ENCODE data around the gene GSE1.

The GSE1 gene

DNA sequence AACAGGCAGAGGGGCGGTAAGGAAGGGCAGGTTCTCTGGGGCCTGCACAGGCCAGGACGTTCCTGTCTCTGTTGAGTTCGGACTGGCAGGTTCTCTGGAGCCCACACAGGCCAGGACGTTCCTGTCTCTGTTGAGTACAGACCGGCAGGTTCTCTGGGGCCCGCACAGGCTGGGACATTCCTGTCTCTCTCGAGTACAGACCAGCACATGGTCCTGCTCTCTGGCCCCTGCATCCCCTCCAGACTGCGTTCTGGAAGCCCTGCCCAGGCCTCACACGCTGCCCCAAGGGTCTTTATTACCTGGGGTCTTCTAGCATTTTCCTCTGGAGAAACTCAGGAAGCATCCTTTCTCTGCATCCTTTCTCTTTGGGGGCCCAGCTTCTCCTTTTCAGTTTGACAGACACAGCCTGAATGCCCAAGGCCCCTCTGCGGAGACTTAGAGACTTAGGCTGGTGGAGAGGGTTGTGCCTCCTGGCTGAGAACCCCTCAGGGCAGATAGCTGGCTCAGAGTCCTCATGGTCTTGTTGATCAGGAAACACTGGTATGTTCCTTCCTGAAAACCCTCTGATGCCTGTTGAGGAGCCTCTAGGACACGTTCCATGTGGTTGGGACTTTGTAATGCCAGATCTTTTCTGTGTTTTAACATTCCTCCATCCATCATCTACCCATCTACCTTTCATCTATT is 18.0 kb upstream of the GSE1 start:
- Histone ChIP-seq H3K9ac (ENCODE audit: low read length) (no peak overlapping the region), H3K4ac (ENCODE audit: low read depth in 1 of 2, low read length in 2 of 2) (no peak overlapping the region), H2BK12ac (ENCODE audit: low read length in 2 of 2) (no peak overlapping the region), H3K36me3 (ENCODE audit: control insufficient read depth in 1 of 2, insufficient read depth in 2 of 2, low read depth in 1 of 2, low read length in 2 of 2) (peaks cover 0 to 10% of the 10 kb centered on the region in 2 experiments), H3K27ac (ENCODE audit: low read length, poor library complexity, severe bottlenecking) (no peak overlapping the region), H3K18ac (ENCODE audit: low read depth in 1 of 2, low read length in 2 of 2) (no peak overlapping the region), H3K4me3 (ENCODE audit: insufficient read depth in 1 of 2, low read depth in 1 of 2, low read length in 2 of 2) (no peak overlapping the region), H2BK120ac (ENCODE audit: low read depth, low read length) (no peak overlapping the region), H2BK5ac (ENCODE audit: low read depth, low read length, poor library complexity, severe bottlenecking) (no peak overlapping the region), H4K8ac (ENCODE audit: low read length) (no peak overlapping the region), H3K4me2 (ENCODE audit: low read length, poor library complexity, severe bottlenecking) (no peak overlapping the region), H2AFZ (ENCODE audit: low read depth, low read length) (no peak overlapping the region), H3K79me1 (replicated peaks; ENCODE audit: low read length, poor library complexity, severe bottlenecking) (peaks cover 34% of the 10 kb centered on the region), H3K9me3 (ENCODE audit: control insufficient read depth, low read length) (no peaks in the 10 kb centered on the region), H3K14ac (ENCODE audit: low read length in 2 of 2) (no peak overlapping the region), H3K4me1 (ENCODE audit: control insufficient read depth, insufficient read depth, low read depth, low read length) (peaks cover 23% of the 10 kb centered on the region), H2BK15ac (ENCODE audit: low read depth, poor library complexity, severe bottlenecking) (no peak overlapping the region), H4K91ac (ENCODE audit: low read length) (no peak overlapping the region), H3K23ac (ENCODE audit: low read length in 2 of 2) (no peak overlapping the region), H2AK5ac (ENCODE audit: low read length, severe bottlenecking) (no peak overlapping the region), H3K27me3 (ENCODE audit: control insufficient read depth in 1 of 2, insufficient read depth in 1 of 2, low read length in 2 of 2) (no peaks in the 10 kb centered on the region)
- no peak for DNase-seq
- WGBS: 92% methylated on average over 11 of the region's 11 CpGs

DNA sequence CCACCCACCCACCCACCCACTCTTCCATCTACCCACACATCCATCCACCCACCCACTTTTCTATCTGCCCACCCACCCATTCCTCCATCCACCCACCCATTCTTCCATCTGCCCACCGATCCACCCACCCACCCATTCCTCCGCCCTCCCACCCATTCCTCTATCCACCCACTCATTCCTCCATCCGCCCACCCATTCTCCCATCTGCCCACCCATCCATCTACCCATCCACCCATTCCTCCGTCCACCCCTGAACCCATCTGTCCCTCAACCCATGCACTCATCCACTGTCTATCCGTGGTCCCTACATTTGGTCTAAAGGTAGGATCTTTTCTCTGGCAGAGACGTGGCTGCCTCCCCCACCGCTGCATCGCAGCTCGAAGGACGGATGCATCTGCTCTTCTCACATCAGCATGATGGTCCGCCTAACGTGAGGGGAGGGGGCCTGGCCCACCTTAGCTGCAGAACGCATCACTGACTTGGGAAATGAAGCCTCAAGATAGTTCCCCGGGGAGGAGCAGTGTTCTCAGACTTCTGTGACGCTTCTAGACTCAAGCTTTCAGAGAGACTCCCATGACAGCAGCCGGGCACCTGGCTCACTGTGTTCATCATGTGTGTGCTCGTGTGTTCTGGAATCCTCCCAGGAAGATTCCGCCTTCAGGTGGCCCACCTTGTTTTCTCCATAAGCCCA is 17.2 kb upstream of the GSE1 start:
- Histone ChIP-seq H2BK12ac (ENCODE audit: low read length in 2 of 2) (no peak overlapping the region), H3K27me3 (ENCODE audit: control insufficient read depth in 1 of 2, insufficient read depth in 1 of 2, low read length in 2 of 2) (no peaks in the 10 kb centered on the region), H3K4ac (ENCODE audit: low read depth in 1 of 2, low read length in 2 of 2) (no peak overlapping the region), H3K27ac (ENCODE audit: low read length, poor library complexity, severe bottlenecking) (no peak overlapping the region), H2AFZ (ENCODE audit: low read depth, low read length) (no peak overlapping the region), H3K4me1 (ENCODE audit: control insufficient read depth, insufficient read depth, low read depth, low read length) (peaks cover 27% of the 10 kb centered on the region), H2BK120ac (ENCODE audit: low read depth, low read length) (no peak overlapping the region), H4K8ac (ENCODE audit: low read length) (no peak overlapping the region), H3K79me1 (replicated peaks; ENCODE audit: low read length, poor library complexity, severe bottlenecking) (peaks cover 35% of the 10 kb centered on the region), H3K14ac (ENCODE audit: low read length in 2 of 2) (no peak overlapping the region), H2BK5ac (ENCODE audit: low read depth, low read length, poor library complexity, severe bottlenecking) (no peak overlapping the region), H3K9me3 (ENCODE audit: control insufficient read depth, low read length) (no peaks in the 10 kb centered on the region), H3K36me3 (ENCODE audit: control insufficient read depth in 1 of 2, insufficient read depth in 2 of 2, low read depth in 1 of 2, low read length in 2 of 2) (peaks cover 0 to 10% of the 10 kb centered on the region in 2 experiments), H3K9ac (ENCODE audit: low read length) (no peak overlapping the region), H3K4me2 (ENCODE audit: low read length, poor library complexity, severe bottlenecking) (no peak overlapping the region), H4K91ac (ENCODE audit: low read length) (no peak overlapping the region), H3K4me3 (ENCODE audit: insufficient read depth in 1 of 2, low read depth in 1 of 2, low read length in 2 of 2) (no peak overlapping the region), H3K23ac (ENCODE audit: low read length in 2 of 2) (no peak overlapping the region), H3K18ac (ENCODE audit: low read depth in 1 of 2, low read length in 2 of 2) (no peak overlapping the region), H2AK5ac (ENCODE audit: low read length, severe bottlenecking) (no peak overlapping the region), H2BK15ac (ENCODE audit: low read depth, poor library complexity, severe bottlenecking) (no peak overlapping the region)
- WGBS: 94% methylated on average over 18 of the region's 18 CpGs
- DNase-seq: no peak

DNA sequence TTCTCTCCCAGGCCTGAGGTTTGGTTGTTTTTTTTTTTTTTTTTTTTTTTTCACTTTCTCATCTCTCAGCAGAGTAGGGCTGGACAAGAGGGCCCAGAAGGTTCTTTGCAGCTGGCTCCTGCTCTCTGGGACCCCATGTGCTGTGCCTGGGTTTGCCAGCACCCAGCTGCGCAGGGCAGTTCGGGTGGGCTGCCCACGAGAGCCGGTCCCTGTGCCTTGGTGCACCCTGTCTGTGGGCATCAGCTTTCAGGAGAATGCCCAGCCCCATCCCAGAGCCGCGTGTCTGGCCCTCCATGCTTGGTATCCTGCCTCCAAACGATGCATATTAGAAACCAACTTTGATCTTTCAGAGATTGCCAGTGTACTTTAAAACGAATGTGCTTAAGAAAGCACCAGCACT is 15.0 kb upstream of the GSE1 start:
- Histone ChIP-seq H3K14ac (ENCODE audit: low read length in 2 of 2) (no peak overlapping the region), H2BK120ac (ENCODE audit: low read depth, low read length) (no peak overlapping the region), H3K79me1 (replicated peaks; ENCODE audit: low read length, poor library complexity, severe bottlenecking) (peaks cover 30% of the 10 kb centered on the region), H2BK12ac (ENCODE audit: low read length in 2 of 2) (no peak overlapping the region), H2AFZ (ENCODE audit: low read depth, low read length) (no peak overlapping the region), H2BK15ac (ENCODE audit: low read depth, poor library complexity, severe bottlenecking) (no peak overlapping the region), H3K23ac (ENCODE audit: low read length in 2 of 2) (no peak overlapping the region), H4K91ac (ENCODE audit: low read length) (no peak overlapping the region), H3K27me3 (ENCODE audit: control insufficient read depth in 1 of 2, insufficient read depth in 1 of 2, low read length in 2 of 2) (no peaks in the 10 kb centered on the region), H3K36me3 (ENCODE audit: control insufficient read depth in 1 of 2, insufficient read depth in 2 of 2, low read depth in 1 of 2, low read length in 2 of 2) (peaks cover 0 to 14% of the 10 kb centered on the region in 2 experiments), H3K9me3 (ENCODE audit: control insufficient read depth, low read length) (no peaks in the 10 kb centered on the region), H3K18ac (ENCODE audit: low read depth in 1 of 2, low read length in 2 of 2) (no peak overlapping the region), H4K8ac (ENCODE audit: low read length) (no peak overlapping the region), H2BK5ac (ENCODE audit: low read depth, low read length, poor library complexity, severe bottlenecking) (no peak overlapping the region), H3K4me3 (ENCODE audit: insufficient read depth in 1 of 2, low read depth in 1 of 2, low read length in 2 of 2) (no peak overlapping the region), H2AK5ac (ENCODE audit: low read length, severe bottlenecking) (no peak overlapping the region), H3K4me2 (ENCODE audit: low read length, poor library complexity, severe bottlenecking) (no peak overlapping the region), H3K9ac (ENCODE audit: low read length) (no peak overlapping the region), H3K4ac (ENCODE audit: low read depth in 1 of 2, low read length in 2 of 2) (no peak overlapping the region), H3K27ac (ENCODE audit: low read length, poor library complexity, severe bottlenecking) (no peak overlapping the region), H3K4me1 (ENCODE audit: control insufficient read depth, insufficient read depth, low read depth, low read length) (peaks cover 40% of the 10 kb centered on the region)
- no peak for DNase-seq
- 91% methylated on average over 8 of the region's 8 CpGs for WGBS

DNA sequence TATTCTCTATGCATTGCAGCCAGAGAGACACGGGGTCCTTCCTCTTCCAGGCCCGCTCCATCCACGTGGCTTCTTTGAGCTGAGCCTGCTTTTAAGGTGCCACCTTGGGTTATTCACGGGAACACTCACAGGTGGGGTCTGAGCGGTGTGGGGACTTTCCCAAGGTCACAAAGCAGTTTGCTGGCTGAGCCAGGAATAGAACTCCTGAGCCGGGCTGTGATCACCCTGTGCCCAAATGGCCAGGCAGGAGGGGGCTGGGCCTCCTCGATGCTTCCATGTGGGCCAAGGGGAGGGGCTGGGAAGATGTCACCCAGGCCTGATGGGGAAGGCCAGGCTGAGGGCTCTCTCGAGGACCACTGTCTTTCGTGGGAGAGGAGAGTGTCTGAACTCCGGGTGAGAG is 13.0 kb upstream of the GSE1 start:
- Histone ChIP-seq H2BK5ac (ENCODE audit: low read depth, low read length, poor library complexity, severe bottlenecking) (no peak overlapping the region), H2AFZ (ENCODE audit: low read depth, low read length) (no peak overlapping the region), H3K36me3 (ENCODE audit: control insufficient read depth in 1 of 2, insufficient read depth in 2 of 2, low read depth in 1 of 2, low read length in 2 of 2) (peaks cover 0 to 7% of the 10 kb centered on the region in 2 experiments), H3K18ac (ENCODE audit: low read depth in 1 of 2, low read length in 2 of 2) (peak overlapping the region in 1 of 2 experiments; percentile 76), H3K79me1 (replicated peaks; ENCODE audit: low read length, poor library complexity, severe bottlenecking) (peaks cover 35% of the 10 kb centered on the region), H3K4ac (ENCODE audit: low read depth in 1 of 2, low read length in 2 of 2) (no peak overlapping the region), H3K4me1 (ENCODE audit: control insufficient read depth, insufficient read depth, low read depth, low read length) (peaks cover 35% of the 10 kb centered on the region), H2BK12ac (ENCODE audit: low read length in 2 of 2) (peak overlapping the region in 1 of 2 experiments; percentile 42), H3K23ac (ENCODE audit: low read length in 2 of 2) (no peak overlapping the region), H3K9ac (ENCODE audit: low read length) (no peak overlapping the region), H4K8ac (ENCODE audit: low read length) (peak overlapping the region; percentile 8), H4K91ac (ENCODE audit: low read length) (no peak overlapping the region), H2AK5ac (ENCODE audit: low read length, severe bottlenecking) (no peak overlapping the region), H2BK15ac (ENCODE audit: low read depth, poor library complexity, severe bottlenecking) (no peak overlapping the region), H3K14ac (ENCODE audit: low read length in 2 of 2) (peak overlapping the region in 1 of 2 experiments; percentile 90), H3K27me3 (ENCODE audit: control insufficient read depth in 1 of 2, insufficient read depth in 1 of 2, low read length in 2 of 2) (no peaks in the 10 kb centered on the region), H3K27ac (ENCODE audit: low read length, poor library complexity, severe bottlenecking) (no peak overlapping the region), H3K4me2 (ENCODE audit: low read length, poor library complexity, severe bottlenecking) (no peak overlapping the region), H2BK120ac (ENCODE audit: low read depth, low read length) (no peak overlapping the region), H3K9me3 (ENCODE audit: control insufficient read depth, low read length) (no peaks in the 10 kb centered on the region), H3K4me3 (ENCODE audit: insufficient read depth in 1 of 2, low read depth in 1 of 2, low read length in 2 of 2) (no peak overlapping the region)
- WGBS: 54% methylated on average over 7 of the region's 10 CpGs
- DNase-seq: no peak

All from mesenchymal stem cell (in vitro differentiated cells and primary cell).